ENCODE data around the gene PTPRK. TPM values are rescaled to one million over a fixed set of nuclear protein-coding genes. Genes with fewer than 3 reads are reported as not detected.

PTPRK gene
- total RNA-seq, 5 donors from 2014 or later (not counting 1 experiment from before 2014, with no cell fraction given), result 2.1 to 11.1 (median 7.3) TPM

- no peaks in the 10 kb centered on the region for H3K36me3 ChIP-seq (ENCODE audit: control insufficient read depth in 2 of 2, extremely low read depth in 1 of 2, insufficient read depth in 1 of 2, low read length in 1 of 2)
- no CpG with 5 or more reads among the region's 1 CpG for WGBS (ENCODE audit: insufficient coverage)
- peaks cover 0 to 3% (median 0%) of the 10 kb centered on the region in 3 donors for H3K9me3 Mint-ChIP-seq
- H3K27ac Mint-ChIP-seq, result no peak overlapping the region
- ATAC-seq (replicated peaks in 1 of 4), result no peak
- ChIA-PET POLR2A (interaction anchor here in 1 of 2 donors (0.6 kb wide), 1 partner anchor 268 kb away, joined by 3 read pairs; no protein-coding TSS in a partner anchor), CTCF (interaction anchor here in 1 of 2 donors (0.8 kb wide), 1 partner anchor 271 kb away, joined by 3 read pairs; no protein-coding TSS in a partner anchor)
- H3K4me1 Mint-ChIP-seq, result peaks cover 0 to 5% (median 0%) of the 10 kb centered on the region in 3 donors
- H3K27me3 ChIP-seq (replicated peaks in 1 of 2; ENCODE audit: control insufficient read depth in 2 of 2, extremely low read depth in 1 of 2, insufficient read depth in 2 of 2, low read length in 1 of 2), result no peaks in the 10 kb centered on the region
- no peak for DNase-seq
- H3K4me3 ChIP-seq (ENCODE audit: control insufficient read depth in 1 of 2, extremely low read depth in 1 of 2, low read length in 1 of 2), result no peak overlapping the region
- H3K27ac ChIP-seq (ENCODE audit: low read length), result no peak overlapping the region
- no peaks in the 10 kb centered on the region for H3K4me1 ChIP-seq (ENCODE audit: control insufficient read depth in 1 of 2, extremely low read depth in 1 of 2, insufficient read depth in 2 of 2, low read length in 2 of 2)
- no peaks in the 10 kb centered on the region for H3K27me3 Mint-ChIP-seq
- H3K36me3 Mint-ChIP-seq, result peaks cover 5% of the 10 kb centered on the region
- no peaks in the 10 kb centered on the region for H3K9me3 ChIP-seq
- H3K4me3 Mint-ChIP-seq, result no peak overlapping the region
Observed at GRCh38 chr6:128127650-128128049, 392.7 kb downstream of the PTPRK start.

- no peaks in the 10 kb centered on the region for H3K36me3 ChIP-seq (ENCODE audit: control insufficient read depth in 2 of 2, extremely low read depth in 1 of 2, insufficient read depth in 1 of 2, low read length in 1 of 2)
- 67% methylated on average over 1 of the region's 1 CpG for WGBS (ENCODE audit: insufficient coverage)
- H3K27me3 ChIP-seq (replicated peaks in 1 of 2; ENCODE audit: control insufficient read depth in 2 of 2, extremely low read depth in 1 of 2, insufficient read depth in 2 of 2, low read length in 1 of 2), result no peaks in the 10 kb centered on the region
- ChIA-PET POLR2A (no interaction called here), CTCF (no interaction called here)
- Mint-ChIP-seq H3K4me1 (peaks cover 7 to 12% (median 7%) of the 10 kb centered on the region in 3 donors), H3K27ac (no peak overlapping the region), H3K4me3 (no peak overlapping the region), H3K36me3 (peaks cover 5% of the 10 kb centered on the region), H3K9me3 (no peaks in the 10 kb centered on the region), H3K27me3 (no peaks in the 10 kb centered on the region)
- H3K4me1 ChIP-seq (ENCODE audit: control insufficient read depth in 1 of 2, extremely low read depth in 1 of 2, insufficient read depth in 2 of 2, low read length in 2 of 2), result no peaks in the 10 kb centered on the region
- H3K9me3 ChIP-seq, result no peaks in the 10 kb centered on the region
- no peak overlapping the region for H3K4me3 ChIP-seq (ENCODE audit: control insufficient read depth in 1 of 2, extremely low read depth in 1 of 2, low read length in 1 of 2)
- no peak for ATAC-seq (replicated peaks in 1 of 4)
- no peak overlapping the region for H3K27ac ChIP-seq (ENCODE audit: low read length)
- no peak for DNase-seq
Observed at GRCh38 chr6:128124713-128125112, 395.7 kb downstream of the PTPRK start.

- DNase-seq (no peak), ATAC-seq (replicated peaks in 1 of 4) (no peak)
- H3K4me3 ChIP-seq (ENCODE audit: control insufficient read depth in 1 of 2, extremely low read depth in 1 of 2, low read length in 1 of 2), result no peak overlapping the region
- peaks cover 7 to 14% (median 12%) of the 10 kb centered on the region in 3 donors for H3K4me1 Mint-ChIP-seq
- H3K27ac ChIP-seq (ENCODE audit: low read length), result no peak overlapping the region
- no peak overlapping the region for H3K4me3 Mint-ChIP-seq
- H3K27me3 Mint-ChIP-seq, result no peaks in the 10 kb centered on the region
- H3K36me3 ChIP-seq (ENCODE audit: control insufficient read depth in 2 of 2, extremely low read depth in 1 of 2, insufficient read depth in 1 of 2, low read length in 1 of 2), result no peaks in the 10 kb centered on the region
- CTCF ChIA-PET, result no interaction called here
- POLR2A ChIA-PET, result no interaction called here
- no peaks in the 10 kb centered on the region for H3K4me1 ChIP-seq (ENCODE audit: control insufficient read depth in 1 of 2, extremely low read depth in 1 of 2, insufficient read depth in 2 of 2, low read length in 2 of 2)
- WGBS (ENCODE audit: insufficient coverage), result no CpG with 5 or more reads among the region's 2 CpGs
- peaks cover 5% of the 10 kb centered on the region for H3K36me3 Mint-ChIP-seq
- H3K9me3 Mint-ChIP-seq, result no peaks in the 10 kb centered on the region
- no peaks in the 10 kb centered on the region for H3K27me3 ChIP-seq (replicated peaks in 1 of 2; ENCODE audit: control insufficient read depth in 2 of 2, extremely low read depth in 1 of 2, insufficient read depth in 2 of 2, low read length in 1 of 2)
- no peak overlapping the region for H3K27ac Mint-ChIP-seq
- H3K9me3 ChIP-seq, result no peaks in the 10 kb centered on the region
Observed at GRCh38 chr6:128121610-128122009, 398.8 kb downstream of the PTPRK start.

- H3K9me3 Mint-ChIP-seq, result no peaks in the 10 kb centered on the region
- no peak for ATAC-seq (replicated peaks in 1 of 4)
- Histone ChIP-seq H3K9me3 (no peaks in the 10 kb centered on the region), H3K4me3 (ENCODE audit: control insufficient read depth in 1 of 2, extremely low read depth in 1 of 2, low read length in 1 of 2) (no peak overlapping the region), H3K27ac (ENCODE audit: low read length) (no peak overlapping the region), H3K4me1 (ENCODE audit: control insufficient read depth in 1 of 2, extremely low read depth in 1 of 2, insufficient read depth in 2 of 2, low read length in 2 of 2) (no peaks in the 10 kb centered on the region), H3K36me3 (ENCODE audit: control insufficient read depth in 2 of 2, extremely low read depth in 1 of 2, insufficient read depth in 1 of 2, low read length in 1 of 2) (no peaks in the 10 kb centered on the region), H3K27me3 (replicated peaks in 1 of 2; ENCODE audit: control insufficient read depth in 2 of 2, extremely low read depth in 1 of 2, insufficient read depth in 2 of 2, low read length in 1 of 2) (no peaks in the 10 kb centered on the region)
- H3K27me3 Mint-ChIP-seq, result no peaks in the 10 kb centered on the region
- H3K27ac Mint-ChIP-seq, result no peak overlapping the region
- no peak for DNase-seq
- H3K4me3 Mint-ChIP-seq, result no peak overlapping the region
- CTCF ChIA-PET, result no interaction called here
- peaks cover 7 to 14% (median 12%) of the 10 kb centered on the region in 3 donors for H3K4me1 Mint-ChIP-seq
- POLR2A ChIA-PET, result interaction anchor here in 1 of 2 donors (0.5 kb wide), 1 partner anchor 323 kb away, joined by 5 read pairs; no protein-coding TSS in a partner anchor
- peaks cover 5% of the 10 kb centered on the region for H3K36me3 Mint-ChIP-seq
Observed at GRCh38 chr6:128121190-128121589, 399.2 kb downstream of the PTPRK start.

- Mint-ChIP-seq H3K4me1 (peaks cover 7 to 17% (median 14%) of the 10 kb centered on the region in 3 donors), H3K36me3 (peaks cover 8% of the 10 kb centered on the region), H3K9me3 (peaks cover 2 to 5% (median 4%) of the 10 kb centered on the region in 3 donors), H3K4me3 (no peak overlapping the region), H3K27me3 (no peaks in the 10 kb centered on the region), H3K27ac (no peak overlapping the region)
- Histone ChIP-seq H3K36me3 (ENCODE audit: control insufficient read depth in 2 of 2, extremely low read depth in 1 of 2, insufficient read depth in 1 of 2, low read length in 1 of 2) (peaks cover 0 to 2% of the 10 kb centered on the region in 2 donors), H3K27ac (ENCODE audit: low read length) (no peak overlapping the region), H3K4me1 (ENCODE audit: control insufficient read depth in 1 of 2, extremely low read depth in 1 of 2, insufficient read depth in 2 of 2, low read length in 2 of 2) (no peaks in the 10 kb centered on the region), H3K27me3 (replicated peaks in 1 of 2; ENCODE audit: control insufficient read depth in 2 of 2, extremely low read depth in 1 of 2, insufficient read depth in 2 of 2, low read length in 1 of 2) (no peaks in the 10 kb centered on the region), H3K9me3 (no peaks in the 10 kb centered on the region), H3K4me3 (ENCODE audit: control insufficient read depth in 1 of 2, extremely low read depth in 1 of 2, low read length in 1 of 2) (no peak overlapping the region)
- CTCF ChIA-PET, result no interaction called here
- DNase-seq (no peak), ATAC-seq (replicated peaks in 1 of 4) (no peak)
- POLR2A ChIA-PET, result no interaction called here
Observed at GRCh38 chr6:128118401-128118800, 402.0 kb downstream of the PTPRK start.

GRCh38 chr6:128117916-128118315 is 402.5 kb downstream of the PTPRK start:
- WGBS (ENCODE audit: insufficient coverage), result 100% methylated on average over 1 of the region's 3 CpGs
- H3K27me3 ChIP-seq (replicated peaks in 1 of 2; ENCODE audit: control insufficient read depth in 2 of 2, extremely low read depth in 1 of 2, insufficient read depth in 2 of 2, low read length in 1 of 2), result no peaks in the 10 kb centered on the region
- H3K36me3 ChIP-seq (ENCODE audit: control insufficient read depth in 2 of 2, extremely low read depth in 1 of 2, insufficient read depth in 1 of 2, low read length in 1 of 2), result peaks cover 0 to 2% of the 10 kb centered on the region in 2 donors
- ATAC-seq (replicated peaks in 1 of 4) (no peak), DNase-seq (no peak)
- ChIA-PET POLR2A (no interaction called here), CTCF (no interaction called here)
- no peaks in the 10 kb centered on the region for H3K9me3 ChIP-seq
- H3K27me3 Mint-ChIP-seq, result no peaks in the 10 kb centered on the region
- H3K4me3 ChIP-seq (ENCODE audit: control insufficient read depth in 1 of 2, extremely low read depth in 1 of 2, low read length in 1 of 2), result no peak overlapping the region
- peaks cover 2 to 5% (median 4%) of the 10 kb centered on the region in 3 donors for H3K9me3 Mint-ChIP-seq
- peaks cover 8 to 20% (median 15%) of the 10 kb centered on the region in 3 donors for H3K4me1 Mint-ChIP-seq
- H3K4me1 ChIP-seq (ENCODE audit: control insufficient read depth in 1 of 2, extremely low read depth in 1 of 2, insufficient read depth in 2 of 2, low read length in 2 of 2), result no peaks in the 10 kb centered on the region
- H3K27ac Mint-ChIP-seq, result no peak overlapping the region
- no peak overlapping the region for H3K4me3 Mint-ChIP-seq
- H3K27ac ChIP-seq (ENCODE audit: low read length), result no peak overlapping the region
- H3K36me3 Mint-ChIP-seq, result peaks cover 8% of the 10 kb centered on the region

- CTCF ChIA-PET, result no interaction called here
- Mint-ChIP-seq H3K4me1 (peaks cover 17 to 31% (median 22%) of the 10 kb centered on the region in 3 donors), H3K27ac (no peak overlapping the region), H3K36me3 (peaks cover 8% of the 10 kb centered on the region), H3K9me3 (peaks cover 2 to 5% (median 4%) of the 10 kb centered on the region in 3 donors), H3K4me3 (no peak overlapping the region), H3K27me3 (no peaks in the 10 kb centered on the region)
- DNase-seq (no peak), ATAC-seq (replicated peaks in 1 of 4) (no peak)
- Histone ChIP-seq H3K4me1 (ENCODE audit: control insufficient read depth in 1 of 2, extremely low read depth in 1 of 2, insufficient read depth in 2 of 2, low read length in 2 of 2) (peaks cover 0 to 2% of the 10 kb centered on the region in 2 experiments), H3K4me3 (ENCODE audit: control insufficient read depth in 1 of 2, extremely low read depth in 1 of 2, low read length in 1 of 2) (no peak overlapping the region), H3K27ac (ENCODE audit: low read length) (no peak overlapping the region), H3K9me3 (no peaks in the 10 kb centered on the region), H3K36me3 (ENCODE audit: control insufficient read depth in 2 of 2, extremely low read depth in 1 of 2, insufficient read depth in 1 of 2, low read length in 1 of 2) (peaks cover 0 to 2% of the 10 kb centered on the region in 2 donors), H3K27me3 (replicated peaks in 1 of 2; ENCODE audit: control insufficient read depth in 2 of 2, extremely low read depth in 1 of 2, insufficient read depth in 2 of 2, low read length in 1 of 2) (no peaks in the 10 kb centered on the region)
- POLR2A ChIA-PET, result no interaction called here
- WGBS (ENCODE audit: insufficient coverage), result 93% methylated on average over 3 of the region's 5 CpGs
Observed at GRCh38 chr6:128114164-128114563, 406.2 kb downstream of the PTPRK start.
